ENCODE data around the gene ABHD17A. TPM values are rescaled to one million over a fixed set of nuclear protein-coding genes. Genes with fewer than 3 reads are reported as not detected.

Gene ABHD17A
- total and polyA plus RNA-seq, 8 donors = 21.1 to 71.0 (median 25.6) TPM

GRCh38 chr19:1851654-1852580 lies 33.4 kb downstream of the ABHD17A start:
- H3K36me3 ChIP-seq = no peaks in the 10 kb centered on the region
- intact Hi-C loops (cut with DNase I) = no loop called here
- 43 to 47% methylated on average over 51 to 66 of the region's 66 CpGs for WGBS, 2 donors
- H3K27me3 ChIP-seq = no peaks in the 10 kb centered on the region
- H3K27ac ChIP-seq = no peak overlapping the region
- no peak for TF ChIP-seq CTCF (IDR thresholded peaks at IDR 0.05)
- DNase-seq (peak in 2 of 6 donors; percentile 54 to 76), ATAC-seq (no peak), FAIRE-seq (no peak)
- H3K4me3 ChIP-seq = no peak overlapping the region
- H3K9me3 ChIP-seq = no peaks in the 10 kb centered on the region
- peaks cover under 1 to 7% (median 6%) of the 10 kb centered on the region in 3 donors for H3K4me1 ChIP-seq

- peak in 2 of 6 donors; percentile 37 to 58 for DNase-seq
- ATAC-seq = no peak
- WGBS, 2 donors = 69 to 76% methylated on average over 27 to 31 of the region's 31 CpGs
These were observed 34.3 kb downstream of the ABHD17A start for GRCh38 chr19:1850809-1851653.

GRCh38 chr19:1849886-1850398 lies 35.4 kb downstream of the ABHD17A start:
- Histone ChIP-seq H3K27me3 (no peaks in the 10 kb centered on the region), H3K9me3 (no peaks in the 10 kb centered on the region), H3K36me3 (no peaks in the 10 kb centered on the region), H3K4me3 (no peak overlapping the region), H3K4me1 (peaks cover 17 to 21% (median 19%) of the 10 kb centered on the region in 3 donors), H3K27ac (no peak overlapping the region)
- intact Hi-C loops (cut with DNase I) = no loop called here
- TF ChIP-seq CTCF (IDR thresholded peaks at IDR 0.05) = no peak
- DNase-seq (no peak), ATAC-seq (no peak), FAIRE-seq (no peak)
- 85% methylated on average over 10 of the region's 10 CpGs for WGBS, 2 donors

More at GRCh38 chr19:1850809-1851653, 34.3 kb downstream of the ABHD17A start:
- TF ChIP-seq CTCF (IDR thresholded peaks at IDR 0.05) = no peak
- no peaks in the 10 kb centered on the region for H3K36me3 ChIP-seq
- intact Hi-C loops (cut with DNase I) = no loop called here
- H3K27ac ChIP-seq = no peak overlapping the region
- FAIRE-seq = no peak
- H3K27me3 ChIP-seq = no peaks in the 10 kb centered on the region
- H3K4me1 ChIP-seq = peaks cover 10 to 14% (median 14%) of the 10 kb centered on the region in 3 donors
- H3K4me3 ChIP-seq = no peak overlapping the region
- H3K9me3 ChIP-seq = no peaks in the 10 kb centered on the region

- DNase-seq (no peak), ATAC-seq (no peak), FAIRE-seq (no peak)
- no peaks in the 10 kb centered on the region for H3K27me3 ChIP-seq
- H3K36me3 ChIP-seq = no peaks in the 10 kb centered on the region
- no peak for TF ChIP-seq CTCF (IDR thresholded peaks at IDR 0.05)
- intact Hi-C loops (cut with DNase I) = no loop called here
- H3K4me1 ChIP-seq = peaks cover 17 to 23% (median 19%) of the 10 kb centered on the region in 3 donors
- 41 to 45% methylated on average over 5 of the region's 5 CpGs for WGBS, 2 donors
- H3K4me3 ChIP-seq = no peak overlapping the region
- no peaks in the 10 kb centered on the region for H3K9me3 ChIP-seq
- H3K27ac ChIP-seq = peak overlapping the region in 2 of 4 donors; percentile 98 to 100
These were observed 36.2 kb downstream of the ABHD17A start for GRCh38 chr19:1849132-1849474.

Measured in pancreas (tissue), 10 donors.